CD4-positive, alpha-beta T cell treated with Interleukin-1 beta for 1 hour (primary cell): ENCODE measurements around the gene SESN3.
"Not testable (repeated sequence)": the region's sequence is repeated elsewhere in the genome, so short reads cannot be mapped to it uniquely, and the experiment has no call there.

Experiments
- DNase-seq, 2 donors: peaks; one replicate each; pipeline ENCODE4 v3.0.0-alpha.2; 2020 to 2022

Gene SESN3

DNA sequence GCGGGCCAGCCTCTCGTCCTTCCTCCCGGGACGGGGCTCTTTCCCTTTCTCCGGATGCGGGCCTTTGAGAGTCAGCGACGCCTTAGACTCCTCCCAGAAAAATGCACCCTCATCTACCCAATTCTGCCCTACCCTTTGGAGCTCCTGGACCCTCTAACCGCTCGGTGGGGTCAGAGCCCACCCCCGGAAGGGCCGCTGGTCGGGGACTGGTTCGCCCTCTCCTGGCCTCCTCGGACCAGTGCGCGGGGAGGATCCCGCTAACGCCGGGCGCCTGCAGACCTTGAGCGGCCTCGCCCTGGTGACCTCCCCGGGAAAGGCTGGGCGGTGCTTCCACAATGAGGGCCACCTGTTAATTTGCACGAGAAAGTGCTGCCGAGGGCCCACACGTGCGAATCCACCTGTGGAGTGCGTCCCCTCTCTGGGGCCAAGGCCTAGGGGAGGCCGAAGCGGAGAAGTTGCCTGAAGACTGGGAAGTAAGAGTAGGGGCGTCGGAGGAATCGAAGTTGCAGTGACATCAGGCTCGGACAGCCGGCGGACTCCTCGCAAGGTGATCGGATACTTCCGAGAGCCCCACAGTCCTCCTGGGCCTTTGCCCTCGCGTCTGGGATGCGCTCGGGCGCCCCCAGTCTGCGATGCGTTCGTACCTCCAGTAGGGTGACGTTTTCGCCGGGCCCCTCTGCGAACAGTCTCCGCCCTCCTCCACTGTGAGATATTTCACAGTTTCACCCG, 79.9 kb downstream of the SESN3 start:
- DNase-seq: peak; percentile 92 to 94

DNA sequence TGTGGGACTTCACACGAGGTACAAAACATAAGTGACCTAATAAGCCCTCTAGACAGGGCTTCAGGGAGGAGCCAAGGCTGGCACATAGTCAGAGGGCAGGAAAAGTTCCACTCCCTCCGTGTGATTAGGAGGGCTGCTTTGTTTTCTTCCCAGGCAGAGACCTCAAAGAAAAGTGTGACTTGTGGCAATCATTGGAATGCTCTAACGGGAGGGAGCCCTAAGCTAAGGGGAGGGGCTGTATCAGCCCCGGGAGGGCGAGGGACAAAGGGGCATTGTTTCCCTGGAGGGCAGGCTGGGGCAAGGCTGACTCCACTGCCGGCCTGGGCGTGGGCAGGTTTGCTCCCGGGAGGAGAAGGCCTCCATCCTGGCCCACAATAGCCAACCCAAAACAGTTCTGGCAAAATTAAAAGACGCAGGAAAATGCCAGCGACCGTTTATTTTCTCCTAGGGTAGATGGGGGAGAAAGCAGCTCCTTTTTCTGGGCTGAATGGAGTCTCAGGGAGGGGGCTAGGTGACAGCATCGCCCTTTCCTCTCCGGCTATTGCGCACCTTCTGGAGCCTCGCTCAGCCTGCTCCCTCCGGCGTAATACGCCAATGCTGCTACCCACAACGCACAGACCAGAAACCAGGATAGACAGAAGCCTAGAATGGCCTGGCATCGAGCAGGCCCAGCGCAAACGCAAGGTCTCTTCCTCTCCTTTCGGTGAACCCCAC, 81.2 kb downstream of the SESN3 start:
- no peak for DNase-seq

DNA sequence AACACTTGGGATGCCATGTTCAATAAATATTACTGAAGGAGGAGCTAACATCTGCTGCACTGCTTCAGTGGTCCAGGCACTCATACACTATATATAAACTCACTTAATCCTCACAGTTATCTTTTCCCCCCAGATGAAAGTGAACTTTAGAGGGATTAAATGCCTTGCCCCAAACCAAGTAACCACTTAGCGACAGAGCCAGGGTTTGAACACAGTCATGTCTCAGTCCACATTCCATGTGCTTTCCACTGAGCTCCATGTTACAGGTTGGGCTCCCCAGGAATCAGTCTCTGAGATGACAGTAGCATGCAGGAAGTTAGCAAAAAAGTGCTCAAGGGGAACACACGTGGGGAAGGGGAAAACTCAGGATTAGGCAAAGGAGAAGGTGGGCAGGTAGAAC, 82.1 kb downstream of the SESN3 start:
- no peak for DNase-seq

DNA sequence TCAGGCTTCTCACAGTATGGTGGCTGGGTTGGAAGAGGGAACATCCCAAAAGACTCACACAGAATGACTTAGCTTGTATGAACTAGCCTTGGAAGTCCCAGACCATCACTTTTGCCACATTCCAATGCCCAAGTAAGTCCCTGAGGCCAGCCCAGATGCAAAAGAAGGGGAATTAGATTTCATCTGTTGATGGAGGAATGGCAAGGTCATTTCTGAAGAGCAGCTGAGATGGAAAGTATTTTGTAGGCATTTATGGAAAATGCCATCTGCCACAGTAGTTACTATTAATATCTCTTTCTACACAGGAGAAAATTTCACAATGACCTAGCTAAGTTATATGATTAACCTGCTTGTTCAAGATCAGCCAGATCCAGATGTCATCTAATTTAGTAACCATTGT, 82.6 kb downstream of the SESN3 start:
- no peak for DNase-seq

DNA sequence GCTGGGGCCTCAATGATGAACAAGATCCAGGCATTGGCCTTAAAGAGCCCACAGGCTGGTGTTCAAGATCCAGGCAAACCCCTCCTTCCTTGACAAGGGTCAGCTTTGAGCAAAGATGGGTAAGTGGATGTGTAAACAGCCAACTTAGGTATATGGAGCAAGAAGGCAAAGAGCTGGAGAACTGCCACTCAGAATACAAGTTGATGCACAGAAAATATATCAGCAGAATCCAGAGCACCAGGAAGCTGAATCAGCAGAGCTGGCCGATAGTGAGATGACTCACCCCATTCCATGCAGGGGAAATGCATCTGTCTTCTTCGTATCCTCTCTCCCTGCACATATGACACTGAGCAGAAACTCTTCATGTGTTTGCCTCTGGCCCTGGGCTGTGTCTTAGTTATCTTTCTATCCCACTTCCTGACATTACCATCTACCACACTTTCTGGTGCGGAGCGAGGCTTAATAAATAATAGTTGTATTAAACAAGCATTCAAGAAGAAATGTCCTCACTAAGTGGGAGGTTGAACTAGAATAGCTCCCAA, 83.6 kb downstream of the SESN3 start:
- no peak for DNase-seq

DNA sequence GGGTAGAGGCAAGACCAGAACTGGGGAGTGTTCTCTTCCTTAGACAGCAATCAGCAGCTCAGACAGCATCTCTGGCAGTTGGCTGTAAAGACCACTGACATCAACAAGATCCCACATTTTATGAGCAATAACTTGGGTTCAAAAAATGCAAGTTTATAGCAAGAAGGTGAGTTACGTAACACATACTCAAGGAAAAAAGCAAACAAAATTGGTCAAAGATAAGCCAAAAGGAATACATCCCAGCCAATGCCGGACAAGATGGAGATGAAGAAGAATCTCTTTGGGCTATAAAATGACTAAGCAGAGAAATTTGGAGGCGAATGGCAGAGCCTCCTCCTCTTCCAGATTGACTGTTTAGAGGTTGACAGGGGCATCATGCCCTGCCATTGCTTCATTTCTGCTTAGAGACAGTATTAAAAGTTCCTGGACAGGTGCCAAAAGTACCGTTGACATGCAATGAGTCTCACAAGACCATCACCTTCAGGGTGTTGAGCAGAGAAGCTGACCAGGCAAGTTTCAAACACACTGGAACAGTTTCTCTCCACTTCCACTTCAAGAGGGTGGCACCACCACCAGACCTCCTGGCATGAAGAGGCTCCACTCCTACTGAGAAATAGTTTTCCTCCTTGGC, 85.5 kb downstream of the SESN3 start:
- DNase-seq: no peak

DNA sequence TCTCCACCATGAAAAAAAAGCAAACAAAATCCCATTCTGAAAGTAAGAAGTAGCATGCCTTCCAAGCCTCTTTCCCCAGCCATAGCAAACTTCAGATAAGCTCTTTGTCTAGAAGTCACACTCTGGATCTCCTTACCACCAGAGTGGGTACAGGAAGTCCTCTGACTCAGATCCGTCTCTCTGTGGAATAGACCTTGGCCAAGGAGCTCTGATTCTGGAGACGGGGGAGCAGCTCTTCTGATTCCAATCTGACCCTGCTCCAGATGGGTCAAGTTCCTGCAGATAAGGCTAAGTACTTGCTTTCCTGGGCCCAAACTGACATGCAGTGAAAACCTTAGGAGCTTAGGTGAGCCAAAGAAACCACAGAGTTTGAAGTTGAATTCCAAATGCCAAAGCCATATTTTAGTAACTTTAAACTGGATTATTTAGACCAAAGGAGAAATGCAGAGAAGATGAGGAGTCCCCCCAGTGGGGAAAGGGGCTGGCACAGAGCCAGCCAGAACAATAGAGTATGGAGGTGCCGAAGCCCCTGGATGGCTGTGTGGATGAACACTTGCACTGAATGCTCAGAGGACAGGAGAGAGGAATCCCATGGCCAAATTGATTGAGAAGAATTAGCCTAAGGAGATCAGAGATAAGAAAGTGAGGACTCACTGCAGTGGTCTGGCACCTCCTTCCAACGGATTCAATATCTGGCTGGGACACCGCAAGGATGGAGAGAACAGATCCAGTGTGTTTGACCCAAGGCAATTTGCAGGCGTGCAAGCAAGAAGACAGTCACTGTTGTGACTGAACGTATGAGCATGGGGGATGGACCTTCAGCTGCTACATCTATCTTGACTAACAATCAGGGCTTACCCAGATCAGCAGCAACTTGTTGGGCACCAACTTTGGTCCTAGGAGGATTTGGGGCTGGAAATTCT, 86.4 kb downstream of the SESN3 start:
- DNase-seq: no peak

DNA sequence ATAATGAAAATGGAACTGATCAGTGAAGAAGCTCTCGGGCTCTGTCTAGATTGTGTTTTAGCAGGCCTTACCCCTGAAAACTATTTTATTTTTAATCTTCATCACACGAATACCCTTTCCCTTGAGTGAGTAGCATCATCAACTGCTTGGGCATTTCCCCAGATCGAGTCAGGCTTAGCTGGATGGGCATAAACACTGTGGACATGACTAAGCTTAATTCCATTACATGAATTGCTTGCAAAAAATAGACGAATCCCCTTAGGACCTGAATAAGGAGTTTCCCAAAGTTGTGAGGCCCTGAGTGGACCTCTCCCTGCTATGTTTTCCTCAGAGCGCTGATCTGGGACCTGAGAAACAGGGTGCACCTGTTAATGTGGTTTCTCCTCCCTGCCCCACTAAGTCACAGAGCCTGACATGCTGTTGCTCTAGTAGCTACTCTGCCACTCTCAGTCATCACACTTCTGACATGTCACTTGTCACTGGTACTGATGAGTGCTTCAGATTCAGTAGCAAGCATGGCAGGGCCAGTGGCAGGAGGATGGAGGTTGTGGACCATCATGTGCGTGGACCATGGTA, 87.8 kb downstream of the SESN3 start:
- DNase-seq: no peak

DNA sequence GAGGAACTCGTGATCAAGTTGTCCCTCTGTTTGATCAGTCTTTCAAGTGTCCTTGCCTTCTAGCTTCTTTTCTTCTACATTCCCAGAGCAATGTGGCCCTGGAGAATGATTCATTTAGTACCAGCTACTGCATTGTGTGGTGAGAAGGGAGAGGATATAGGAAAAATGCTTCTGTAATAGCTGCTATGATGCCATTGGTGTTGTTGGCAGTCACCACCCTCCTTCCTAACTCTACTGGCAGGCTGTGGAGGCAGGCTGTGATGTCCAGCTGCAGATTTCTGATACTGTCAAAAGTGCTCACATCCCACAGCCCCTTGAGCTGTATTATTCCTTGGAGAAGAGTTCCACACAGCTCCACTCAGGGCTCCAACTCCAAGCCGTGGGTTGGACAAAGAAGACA, 88.6 kb downstream of the SESN3 start:
- DNase-seq: no peak

DNA sequence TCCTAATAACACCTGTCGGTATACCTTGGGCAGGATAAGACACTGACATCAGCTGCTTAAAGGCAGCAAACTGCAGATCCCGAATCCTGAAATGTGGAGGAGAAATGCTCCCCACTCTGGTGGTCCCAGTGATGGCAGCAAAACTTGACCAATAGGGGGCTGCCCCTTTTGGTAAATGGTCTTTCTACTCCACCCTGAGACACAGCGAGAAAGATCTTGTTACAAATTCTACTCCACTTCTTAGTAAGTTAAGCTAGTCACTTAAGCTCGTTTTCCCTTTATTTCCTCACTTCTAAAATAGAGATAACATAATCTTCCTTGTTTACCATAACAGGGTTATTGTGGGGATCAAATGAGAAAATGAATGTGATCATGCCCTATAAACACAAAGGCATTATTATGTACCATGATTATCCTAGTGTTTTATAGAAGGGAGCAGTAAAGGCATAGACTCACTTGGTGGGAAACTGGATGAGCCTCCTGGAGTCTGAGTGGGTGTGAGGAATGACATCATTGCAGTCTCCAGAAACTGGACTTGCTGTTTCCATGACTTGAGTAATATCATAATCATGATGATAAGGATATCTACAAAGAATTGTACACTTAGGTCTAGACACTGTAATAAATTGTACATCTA, 90.5 kb downstream of the SESN3 start:
- DNase-seq: no peak

DNA sequence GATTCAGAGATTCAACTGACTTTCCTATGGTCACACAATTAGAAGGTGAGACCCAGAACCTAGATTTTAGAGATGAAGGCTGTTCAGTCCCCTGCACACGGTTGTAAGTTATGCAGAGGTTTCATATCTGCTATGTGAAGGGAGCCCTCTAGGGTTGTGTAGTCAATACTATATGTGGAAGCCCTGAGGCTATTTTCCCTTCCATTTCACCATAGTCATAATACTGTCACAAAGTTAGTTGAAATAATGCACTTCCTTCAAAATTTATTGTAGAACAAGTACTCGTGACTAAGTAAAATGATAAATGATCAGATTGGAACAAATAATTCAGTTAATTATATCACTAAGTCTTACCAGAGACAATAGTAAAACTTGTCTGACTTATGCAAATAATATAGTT, 92.6 kb downstream of the SESN3 start:
- DNase-seq: no peak

DNA sequence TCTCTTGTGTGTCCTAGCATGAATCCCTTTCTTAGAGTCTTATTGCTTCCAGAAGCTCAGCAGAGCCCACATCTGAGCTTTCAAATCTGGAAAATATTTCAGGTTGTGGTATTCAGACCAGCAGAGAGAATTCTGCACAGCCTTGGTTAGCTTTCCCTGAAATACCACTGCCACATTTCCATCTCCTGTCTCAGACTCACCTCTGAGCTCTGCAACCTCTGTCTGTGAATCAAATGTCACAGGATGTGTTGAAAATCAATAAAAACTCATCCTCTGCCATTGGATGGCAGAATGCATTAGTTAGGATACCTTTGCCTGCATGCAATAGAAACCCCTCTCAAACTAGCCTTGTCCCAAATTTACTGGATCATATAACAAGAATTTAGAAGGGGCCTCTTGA, 93.7 kb downstream of the SESN3 start:
- DNase-seq: no peak

DNA sequence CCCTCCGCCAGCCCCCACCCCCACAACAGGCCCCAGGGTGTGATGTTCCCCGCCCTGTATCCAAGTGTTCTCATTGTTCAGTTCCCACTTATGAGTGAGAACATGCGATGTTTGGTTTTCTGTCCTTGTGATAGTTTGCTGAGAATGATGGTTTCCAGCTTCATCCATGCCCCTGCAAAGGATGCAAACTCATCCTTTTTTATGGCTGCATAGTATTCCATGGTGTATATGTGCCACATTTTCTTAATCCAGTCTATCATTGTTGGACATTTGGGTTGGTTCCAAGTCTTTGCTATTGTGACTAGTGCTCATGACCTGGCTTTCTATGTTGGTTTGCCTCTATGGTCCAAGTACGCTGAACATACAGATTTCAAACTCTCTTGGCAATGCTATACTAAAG, 94.3 kb downstream of the SESN3 start:
- not testable (repeated sequence) for DNase-seq

DNA sequence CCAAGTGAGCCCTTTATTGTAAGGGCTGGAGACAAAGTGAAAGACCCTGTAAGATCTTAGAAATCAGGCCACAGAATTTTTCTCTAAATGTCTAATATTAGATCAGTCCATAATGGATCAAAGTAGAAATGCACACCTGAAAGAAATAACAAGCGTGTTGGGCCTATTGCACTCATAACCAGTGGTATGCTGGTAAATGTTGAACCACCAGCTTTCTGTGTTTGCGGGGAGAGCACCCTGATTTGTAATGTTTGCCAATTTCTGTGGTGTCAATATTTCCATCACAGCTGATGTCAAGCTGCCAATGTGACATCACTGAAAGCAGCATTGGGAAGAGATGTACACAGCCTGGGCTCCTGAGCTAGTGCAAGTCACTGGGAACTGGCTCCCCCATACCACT, 95.1 kb downstream of the SESN3 start:
- no peak for DNase-seq

DNA sequence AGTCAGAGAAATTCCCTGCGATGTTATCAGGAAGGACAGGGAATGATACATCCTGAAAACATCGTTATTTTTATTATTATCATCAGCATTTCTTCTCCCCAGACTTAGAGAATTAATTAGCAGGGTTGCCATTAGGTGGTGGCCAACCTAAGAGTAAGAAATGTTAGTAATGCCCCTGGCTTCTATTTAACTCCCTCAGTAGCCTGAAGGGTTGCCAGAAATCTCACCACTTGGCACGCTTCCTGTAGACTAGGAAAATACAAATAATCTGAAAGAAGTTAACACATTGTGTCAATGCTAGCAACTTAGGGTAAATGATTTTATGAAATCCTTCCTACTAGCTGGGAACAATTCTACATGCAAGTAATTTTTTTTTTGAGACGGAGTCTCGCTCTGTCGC, 95.8 kb downstream of the SESN3 start:
- DNase-seq: no peak

DNA sequence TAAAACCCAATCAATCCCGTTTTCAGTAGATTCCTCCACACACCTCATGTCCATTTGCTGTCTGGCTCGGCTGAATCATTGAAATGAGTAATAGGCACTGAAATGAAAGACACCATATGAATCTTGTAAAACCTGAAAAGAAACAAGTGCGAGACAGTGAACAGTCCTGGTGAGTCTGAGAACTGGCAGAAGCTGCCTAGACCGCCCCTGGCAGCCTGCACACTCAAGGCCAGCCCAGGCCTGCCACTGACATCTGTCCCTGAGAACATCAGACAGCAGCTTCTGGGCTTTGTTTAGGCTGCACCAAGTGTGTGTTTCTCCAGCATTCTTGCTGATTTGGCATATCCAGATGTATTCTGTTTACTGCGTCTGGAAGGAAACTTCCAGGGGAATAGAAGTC, 96.5 kb downstream of the SESN3 start:
- no peak for DNase-seq

DNA sequence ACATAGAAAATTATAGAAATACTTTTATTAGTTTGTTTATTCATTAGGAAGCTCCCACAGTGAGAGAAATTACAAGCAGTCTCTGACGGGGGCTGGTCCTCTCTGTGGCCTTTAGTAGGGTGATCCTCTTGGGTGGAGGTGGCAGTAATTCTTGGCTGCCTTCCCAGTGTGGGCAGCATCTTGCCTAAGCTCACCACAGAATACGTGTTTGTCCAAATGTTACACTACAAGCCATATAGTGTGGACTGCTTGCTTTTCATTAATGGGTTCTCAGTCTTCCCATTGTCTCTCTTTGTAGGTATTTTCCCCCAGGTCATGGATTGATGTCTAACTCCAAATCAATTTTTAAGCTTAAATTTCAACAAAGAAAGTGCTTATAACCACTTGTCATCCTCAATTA, 98.0 kb downstream of the SESN3 start:
- DNase-seq: no peak

DNA sequence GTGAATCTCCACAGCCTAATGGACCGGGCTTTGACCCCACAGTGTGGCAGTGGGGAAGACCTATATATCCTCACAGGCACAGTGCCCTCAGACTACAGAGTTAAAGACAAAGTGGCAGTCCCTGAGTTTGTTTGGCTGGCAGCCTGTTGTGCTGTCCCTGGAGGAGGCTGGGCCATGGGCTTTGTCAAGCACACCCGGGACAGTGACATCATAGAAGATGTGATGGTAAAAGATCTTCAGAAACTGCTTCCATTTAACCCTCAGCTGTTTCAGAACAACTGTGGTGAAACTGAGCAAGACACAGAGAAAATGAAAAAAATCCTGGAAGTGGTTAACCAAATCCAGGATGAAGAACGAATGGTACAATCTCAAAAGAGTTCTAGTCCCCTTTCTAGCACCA, 102.4 kb downstream of the SESN3 start:
- no peak for DNase-seq

DNA sequence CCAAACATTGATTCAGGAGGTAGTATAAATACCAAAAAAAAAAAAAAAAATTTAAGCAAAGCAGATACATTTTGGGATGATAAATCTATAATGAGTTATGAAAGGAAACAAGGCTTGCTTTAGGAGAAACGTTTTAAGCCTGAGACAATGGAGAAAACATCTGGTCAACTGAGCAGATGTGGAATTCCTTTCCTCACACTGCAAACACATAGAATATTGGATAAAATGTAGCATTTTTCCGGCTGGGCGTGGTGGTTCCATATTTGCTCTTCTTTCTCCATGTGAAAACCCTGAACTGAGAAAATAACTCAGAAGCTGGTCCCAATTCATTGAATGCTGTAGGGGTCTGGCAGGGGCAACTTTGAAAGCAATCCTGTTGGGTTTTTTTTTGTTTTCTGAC, 107.4 kb downstream of the SESN3 start:
- DNase-seq: no peak

DNA sequence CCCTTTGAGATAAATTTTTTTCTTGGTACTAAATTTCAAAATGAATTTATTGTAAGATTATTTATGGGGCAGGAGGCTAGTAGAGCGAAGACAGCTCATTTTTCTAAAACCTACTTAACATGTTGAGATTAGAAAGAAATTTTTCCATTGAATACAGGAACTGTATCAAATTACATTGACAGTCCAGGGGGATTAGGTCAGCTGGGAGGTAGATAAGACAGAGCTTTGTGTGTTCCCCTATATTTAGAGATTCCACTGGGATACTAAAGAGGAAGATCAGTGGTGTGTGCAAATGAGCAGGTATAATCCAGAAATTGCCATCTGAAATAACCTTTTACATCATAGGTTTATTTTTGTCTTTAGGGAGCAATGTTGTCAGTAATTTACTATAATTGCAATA, 109.3 kb downstream of the SESN3 start:
- DNase-seq: no peak

DNA sequence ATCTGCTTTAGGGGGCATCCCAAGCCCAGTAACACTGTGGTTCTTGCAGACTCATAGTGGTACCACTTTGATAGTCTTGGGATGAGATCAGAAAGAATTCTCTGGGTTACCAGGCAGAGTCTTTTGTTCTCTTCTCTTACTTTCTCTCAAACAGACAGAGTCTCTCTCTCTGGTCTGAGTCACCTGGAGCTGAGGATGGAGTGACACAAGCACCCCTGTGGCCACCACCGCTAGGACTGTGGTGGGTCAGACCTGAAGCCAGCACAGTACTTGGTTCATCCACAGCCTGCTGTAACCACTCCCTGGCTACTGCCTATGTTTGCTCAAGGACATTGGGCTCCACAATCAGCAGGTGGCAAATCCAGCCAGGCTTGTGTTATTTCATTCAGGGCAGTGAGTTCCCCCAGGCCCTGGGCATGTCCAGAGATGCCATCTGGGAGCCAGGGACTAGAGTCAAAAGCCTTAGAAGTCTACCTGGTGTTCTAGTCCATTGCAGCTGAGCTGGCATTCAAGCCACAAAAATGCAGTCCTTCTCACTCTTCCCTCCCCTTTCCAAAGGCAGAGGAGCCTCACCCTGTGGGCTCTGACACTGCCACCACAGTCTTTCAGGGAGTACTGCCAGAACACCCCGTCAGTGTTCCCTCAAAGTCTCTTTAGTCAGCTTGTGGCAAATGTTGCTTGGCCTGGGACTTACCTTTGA, 111.5 kb downstream of the SESN3 start:
- no peak for DNase-seq
